GM12878 (cell line): Measurements from ENCODE around the gene LGALS3BP. TPM values are rescaled to one million over a fixed set of nuclear protein-coding genes. Genes with fewer than 3 reads are reported as not detected.

Source experiments
- ATAC-seq: fragments of 200-7000 bp; cut with Tn5 transposase; 3 replicates; pipeline ENCODE4 v1.9.1; 2020; ENCODE audit warnings: mild to moderate bottlenecking, moderate library complexity
- BruUV-seq: library from RNA; stranded (reverse); fragments of 400-500 nt; replicated peaks from 2 replicates; lab custom pipeline; 2021; lab: Mats Ljungman, UMichigan
- CTCF ChIA-PET: fragments of 300-600 bp; sonication (Branson Sonifier 250); formaldehyde crosslinking; extraction: SDS; loops from one replicate; lab custom pipeline; 2021; ENCODE audit warnings: inconsistent platforms; lab: Yijun Ruan, JAX
- POLR2A ChIA-PET: fragments of 350-600 bp; formaldehyde crosslinking; extraction: SDS; loops from one replicate; lab custom pipeline; 2021; ENCODE audit warnings: inconsistent platforms; lab: Charles Lee
- RAD21 ChIA-PET: fragments of 300-600 bp; sonication (Branson Sonifier 250); formaldehyde crosslinking; loops from one replicate; lab custom pipeline; 2023; ENCODE audit warnings: antibody characterized with exemption; ENCODE audit not compliant: unreplicated experiment; lab: Charles Lee
- SMC1A ChIA-PET: fragments of 300-600 bp; sonication (Branson Sonifier 250); formaldehyde crosslinking; loops from one replicate; lab custom pipeline; 2023; ENCODE audit not compliant: unreplicated experiment, uncharacterized antibody; lab: Charles Lee
- DNase-seq: peaks from one replicate; pipeline ENCODE4 v3.0.0-alpha.2; 2011; ENCODE audit warnings: low read depth, low spot score
- FAIRE-seq: peaks from 3 replicates; lab custom pipeline; 2011; peaks lifted over from hg19 to GRCh38; lab: Jason Lieb, UNC
- H2AFZ ChIP-seq: 2 replicates; pipeline ENCODE4 v1.6.0; 2011; ENCODE audit warnings: low read depth, low read length, control low read depth; ENCODE audit not compliant: control insufficient read depth
- H3K27ac ChIP-seq: 2 replicates; pipeline ENCODE4 v1.5.1; 2011; ENCODE audit warnings: control low read depth; ENCODE audit not compliant: control insufficient read depth, insufficient read depth
- H3K27me3 ChIP-seq, 2 experiments: replicated peaks in 1 of 2; 2 replicates each; pipeline versions ENCODE4 v1.6.0 to v1.6.1; 2011; ENCODE audit warnings: low read length in 1 of 2; ENCODE audit not compliant: control insufficient read depth in 2 of 2, insufficient read depth in 2 of 2
- H3K36me3 ChIP-seq, 2 experiments: 2 replicates each; pipeline ENCODE4 v1.5.1; 2011; ENCODE audit warnings: low read length in 1 of 2; ENCODE audit not compliant: control insufficient read depth in 2 of 2, insufficient read depth in 2 of 2
- H3K4me1 ChIP-seq: 2 replicates; pipeline ENCODE4 v1.6.1; 2011; ENCODE audit warnings: mild to moderate bottlenecking, low read length, moderate library complexity, mixed read lengths; ENCODE audit not compliant: control insufficient read depth, insufficient read depth
- H3K4me2 ChIP-seq: 2 replicates; pipeline ENCODE4 v1.6.0; 2011; ENCODE audit warnings: control low read depth; ENCODE audit not compliant: control insufficient read depth, insufficient read depth
- H3K4me3 ChIP-seq: fragments of 200-600 bp; sonication (generic); 2 replicates; pipeline ENCODE4 v1.5.1; 2016
- H3K79me2 ChIP-seq: 2 replicates; pipeline ENCODE4 v1.6.0; 2011; ENCODE audit warnings: low read length; ENCODE audit not compliant: control insufficient read depth, insufficient read depth
- H3K9ac ChIP-seq: 2 replicates; pipeline ENCODE4 v1.8.0; 2011; ENCODE audit warnings: low read length, control low read depth, mixed read lengths; ENCODE audit not compliant: control insufficient read depth, insufficient read depth
- H3K9me3 ChIP-seq: replicated peaks from 3 replicates; pipeline ENCODE4 v1.5.1; 2011; ENCODE audit warnings: mild to moderate bottlenecking, low read length; ENCODE audit not compliant: control insufficient read depth, insufficient read depth
- H4K20me1 ChIP-seq: 2 replicates; pipeline ENCODE4 v1.6.0; 2011; ENCODE audit not compliant: control insufficient read depth, insufficient read depth
- CHD2 ChIP-seq: IDR thresholded peaks from 2 replicates; pipeline ENCODE4 v1.6.1; 2011; ENCODE audit warnings: low read depth, low read length, improper control_type of control experiment, borderline replicate concordance
- ELK1 ChIP-seq: IDR thresholded peaks from 2 replicates; pipeline ENCODE4 v1.6.1; 2012; ENCODE audit warnings: low read depth, low read length, improper control_type of control experiment
- ESRRA ChIP-seq: IDR thresholded peaks from 2 replicates; pipeline ENCODE4 v1.6.1; 2012; ENCODE audit warnings: mild to moderate bottlenecking, low read length, improper control_type of control experiment
- IKZF1 ChIP-seq: fragments of 450-650 bp; conservative IDR thresholded peaks from 2 replicates; pipeline ENCODE4 v1.6.1; 2017; ENCODE audit warnings: antibody characterized with exemption, mild to moderate bottlenecking
- JUNB ChIP-seq: IDR thresholded peaks from 2 replicates; pipeline ENCODE4 v1.6.1; 2016; ENCODE audit warnings: antibody characterized with exemption, mild to moderate bottlenecking
- NFYB ChIP-seq: IDR thresholded peaks from 2 replicates; pipeline ENCODE4 v1.6.1; 2011; ENCODE audit warnings: low read depth, mild to moderate bottlenecking, low read length, improper control_type of control experiment, moderate library complexity; ENCODE audit not compliant: insufficient read depth
- RAD51 ChIP-seq: fragments of 450-650 bp; IDR thresholded peaks from 2 replicates; pipeline ENCODE4 v1.6.1; 2016; ENCODE audit warnings: moderate library complexity, mild to moderate bottlenecking, inconsistent platforms
- RBBP5 ChIP-seq: fragments of 200-600 bp; sonication (generic); conservative IDR thresholded peaks from 2 replicates; pipeline ENCODE4 v1.6.1; 2016
- RELA ChIP-seq: fragments of 450-650 bp; IDR thresholded peaks from 2 replicates; pipeline ENCODE4 v1.8.0; 2014; ENCODE audit warnings: borderline replicate concordance; ENCODE audit not compliant: partially characterized antibody
- SMARCA5 ChIP-seq: fragments of 450-650 bp; IDR thresholded peaks from 2 replicates; pipeline ENCODE4 v1.6.1; 2017; ENCODE audit warnings: mild to moderate bottlenecking
- SUPT20H ChIP-seq: IDR thresholded peaks from 2 replicates; pipeline ENCODE4 v1.6.1; 2011; ENCODE audit warnings: low read depth, mild to moderate bottlenecking, low read length, moderate library complexity, borderline replicate concordance; ENCODE audit not compliant: control insufficient read depth
- WRNIP1 ChIP-seq: IDR thresholded peaks from 2 replicates; pipeline ENCODE4 v1.6.1; 2011; ENCODE audit warnings: low read depth, low read length, improper control_type of control experiment, borderline replicate concordance
- ZZZ3 ChIP-seq: IDR thresholded peaks from 2 replicates; pipeline ENCODE4 v1.6.1; 2011; ENCODE audit warnings: low read depth; ENCODE audit not compliant: control insufficient read depth, insufficient read length
- WGBS: methylation state at CpG from one replicate; pipeline ENCODE4 v1.1.6; 2016; ENCODE audit warnings: low lambda C conversion rate; ENCODE audit not compliant: insufficient replicate concordance, insufficient coverage; ENCODE audit errors: missing lambda C conversion rate; 5-methylcytosine and 5-hydroxymethylcytosine counted together
- in situ Hi-C: fragments of 300-500 bp; cut with MboI; formaldehyde crosslinking; loops from 9 replicates; pipeline ENCODE4 v1.14.3; 2018; ENCODE audit warnings: mixed read lengths
- intact Hi-C: fragments of 100-400 bp; cut with micrococcal nuclease; formaldehyde crosslinking; loops from one replicate; pipeline ENCODE4 v1.14.2; 2022; ENCODE audit not compliant: unreplicated experiment
- polyA plus RNA-seq, 11 experiments: library from polyadenylated mRNA; depleted of rRNA in 4 of 11; unstranded in 6 of 11; stranded (reverse) in 5 of 11; fragments of >200 nt; fragmentation: Nextera tagmentation in 4 of 11; fragmentation: Illumina TruSeq in 1 of 11; extraction: Ambion mirVana in 4 of 11; extraction: Trizol in 1 of 11; gene quantifications; 1 replicate in 1 of 11; 2 replicates in 10 of 11; pipeline versions ENCODE4 v1.2.1 to v1.2.3, GENCODE V29; 2011 to 2016; ENCODE audit warnings: inconsistent platforms in 2 of 11, missing spikeins in 2 of 11, low read depth in 1 of 11
- total RNA-seq, 4 experiments: library from RNA; depleted of rRNA in 3 of 4; stranded (reverse); fragments of >200 nt in 3 of 4; fragmentation: Illumina TruSeq in 1 of 4; extraction: Trizol in 1 of 4; gene quantifications; 2 replicates each; pipeline versions ENCODE4 v1.2.1 to v1.2.3, GENCODE V29; 2013 to 2021
- TF ChIP-seq, protein P1 (sequence below): IDR thresholded peaks from 2 replicates; pipeline ENCODE4 v1.6.1; 2012; ENCODE audit warnings: low read depth, low read length, improper control_type of control experiment
- TF ChIP-seq, protein P2 (sequence below): IDR thresholded peaks from 2 replicates; pipeline ENCODE4 v1.6.1; 2011; ENCODE audit warnings: low read depth, mild to moderate bottlenecking, low read length, moderate library complexity, borderline replicate concordance; ENCODE audit errors: extremely low read depth
- TF ChIP-seq, protein P3 (sequence below), 3 experiments: IDR thresholded peaks in 2 of 3; conservative IDR thresholded peaks in 1 of 3; 2 replicates each; pipeline ENCODE4 v1.5.1; 2011; ENCODE audit warnings: low read depth in 3 of 3, low read length in 3 of 3, mild to moderate bottlenecking in 3 of 3, control low read depth in 2 of 3, moderate library complexity in 2 of 3, inconsistent platforms in 1 of 3, mixed read lengths in 1 of 3; ENCODE audit not compliant: control insufficient read depth in 2 of 3, insufficient read depth in 1 of 3; ENCODE audit errors: extremely low read depth in 1 of 3
- TF ChIP-seq, protein P4 (sequence below): fragments of 450-650 bp; IDR thresholded peaks from 2 replicates; pipeline ENCODE4 v1.6.1; 2017; ENCODE audit warnings: borderline replicate concordance

LGALS3BP gene
- total and polyA plus RNA-seq, 10 of the 15 experiments (the other 5 are each of a cell fraction or from before 2014, with no cell fraction given) = 0.52 to 5.2 (median 1.9) TPM

GRCh38 chr17:78934681-78935418, 44.9 kb downstream of the LGALS3BP start:
- Histone ChIP-seq H3K27me3 (no peaks in the 10 kb centered on the region; a peak in 2 of 4 replicates), H4K20me1 (no peaks in the 10 kb centered on the region), H3K4me1 (peaks cover 3% of the 10 kb centered on the region; the same call in 1 of the 2 replicates), H3K4me2 (no peak overlapping the region), H3K4me3 (no peak overlapping the region), H2AFZ (no peak overlapping the region), H3K79me2 (no peaks in the 10 kb centered on the region)
- FAIRE-seq = no peak
- ChIA-PET POLR2A (no interaction called here), RAD21 (no interaction called here), CTCF (no interaction called here)
- BruUV-seq = no TSS peak
- in situ Hi-C loops = no loop called here
- intact Hi-C loops = no loop called here
- no peak for TF ChIP-seq RAD51
- TF ChIP-seq, protein P1, sequence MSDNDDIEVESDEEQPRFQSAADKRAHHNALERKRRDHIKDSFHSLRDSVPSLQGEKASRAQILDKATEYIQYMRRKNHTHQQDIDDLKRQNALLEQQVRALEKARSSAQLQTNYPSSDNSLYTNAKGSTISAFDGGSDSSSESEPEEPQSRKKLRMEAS = no peak
- no peak for TF ChIP-seq ZZZ3
- TF ChIP-seq, protein P2, sequence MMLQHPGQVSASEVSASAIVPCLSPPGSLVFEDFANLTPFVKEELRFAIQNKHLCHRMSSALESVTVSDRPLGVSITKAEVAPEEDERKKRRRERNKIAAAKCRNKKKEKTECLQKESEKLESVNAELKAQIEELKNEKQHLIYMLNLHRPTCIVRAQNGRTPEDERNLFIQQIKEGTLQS = no peak
- no peak for TF ChIP-seq RELA
- TF ChIP-seq SUPT20H = no peak
- TF ChIP-seq IKZF1 = no peak
- no peak for TF ChIP-seq NFYB
- TF ChIP-seq ELK1 = no peak
- no peak for TF ChIP-seq SMARCA5
- no peak for TF ChIP-seq WRNIP1
- TF ChIP-seq ESRRA = no peak
- TF ChIP-seq, protein P3, sequence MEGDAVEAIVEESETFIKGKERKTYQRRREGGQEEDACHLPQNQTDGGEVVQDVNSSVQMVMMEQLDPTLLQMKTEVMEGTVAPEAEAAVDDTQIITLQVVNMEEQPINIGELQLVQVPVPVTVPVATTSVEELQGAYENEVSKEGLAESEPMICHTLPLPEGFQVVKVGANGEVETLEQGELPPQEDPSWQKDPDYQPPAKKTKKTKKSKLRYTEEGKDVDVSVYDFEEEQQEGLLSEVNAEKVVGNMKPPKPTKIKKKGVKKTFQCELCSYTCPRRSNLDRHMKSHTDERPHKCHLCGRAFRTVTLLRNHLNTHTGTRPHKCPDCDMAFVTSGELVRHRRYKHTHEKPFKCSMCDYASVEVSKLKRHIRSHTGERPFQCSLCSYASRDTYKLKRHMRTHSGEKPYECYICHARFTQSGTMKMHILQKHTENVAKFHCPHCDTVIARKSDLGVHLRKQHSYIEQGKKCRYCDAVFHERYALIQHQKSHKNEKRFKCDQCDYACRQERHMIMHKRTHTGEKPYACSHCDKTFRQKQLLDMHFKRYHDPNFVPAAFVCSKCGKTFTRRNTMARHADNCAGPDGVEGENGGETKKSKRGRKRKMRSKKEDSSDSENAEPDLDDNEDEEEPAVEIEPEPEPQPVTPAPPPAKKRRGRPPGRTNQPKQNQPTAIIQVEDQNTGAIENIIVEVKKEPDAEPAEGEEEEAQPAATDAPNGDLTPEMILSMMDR (IDR thresholded peaks at IDR 0.05 in 2 of 3, conservative IDR thresholded peaks at IDR 0.05 in 1 of 3; ENCODE audit: control insufficient read depth in 2 of 3, extremely low read depth in 1 of 3, insufficient read depth in 1 of 3, low read depth in 3 of 3, low read length in 3 of 3) = no peak
- no peak for TF ChIP-seq JUNB
- no peak for TF ChIP-seq CHD2
- TF ChIP-seq, protein P4, sequence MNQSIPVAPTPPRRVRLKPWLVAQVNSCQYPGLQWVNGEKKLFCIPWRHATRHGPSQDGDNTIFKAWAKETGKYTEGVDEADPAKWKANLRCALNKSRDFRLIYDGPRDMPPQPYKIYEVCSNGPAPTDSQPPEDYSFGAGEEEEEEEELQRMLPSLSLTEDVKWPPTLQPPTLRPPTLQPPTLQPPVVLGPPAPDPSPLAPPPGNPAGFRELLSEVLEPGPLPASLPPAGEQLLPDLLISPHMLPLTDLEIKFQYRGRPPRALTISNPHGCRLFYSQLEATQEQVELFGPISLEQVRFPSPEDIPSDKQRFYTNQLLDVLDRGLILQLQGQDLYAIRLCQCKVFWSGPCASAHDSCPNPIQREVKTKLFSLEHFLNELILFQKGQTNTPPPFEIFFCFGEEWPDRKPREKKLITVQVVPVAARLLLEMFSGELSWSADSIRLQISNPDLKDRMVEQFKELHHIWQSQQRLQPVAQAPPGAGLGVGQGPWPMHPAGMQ = no peak
- TF ChIP-seq RBBP5 = no peak
- TF ChIP-seq, all 136 proteins: peak for 0
- WGBS = 60% methylated on average over 19 of the region's 19 CpGs
- no peak overlapping the region for H3K27ac ChIP-seq
- DNase-seq (no peak), ATAC-seq (no peak)
- no peaks in the 10 kb centered on the region for H3K9me3 ChIP-seq
- SMC1A ChIA-PET = no interaction called here
- H3K9ac ChIP-seq = no peak overlapping the region
- H3K36me3 ChIP-seq = no peaks in the 10 kb centered on the region
